ENCODE measurements around the gene CCNF. TPM values are rescaled to one million over a fixed set of nuclear protein-coding genes. Genes with fewer than 3 reads are reported as not detected.
"Not testable (repeated sequence)": the region's sequence is repeated elsewhere in the genome, so short reads cannot be mapped to it uniquely, and the experiment has no call there.

Gene CCNF
- total RNA-seq, 3 donors from 2014 or later = 6.7 to 7.5 (median 7.4) TPM

DNA sequence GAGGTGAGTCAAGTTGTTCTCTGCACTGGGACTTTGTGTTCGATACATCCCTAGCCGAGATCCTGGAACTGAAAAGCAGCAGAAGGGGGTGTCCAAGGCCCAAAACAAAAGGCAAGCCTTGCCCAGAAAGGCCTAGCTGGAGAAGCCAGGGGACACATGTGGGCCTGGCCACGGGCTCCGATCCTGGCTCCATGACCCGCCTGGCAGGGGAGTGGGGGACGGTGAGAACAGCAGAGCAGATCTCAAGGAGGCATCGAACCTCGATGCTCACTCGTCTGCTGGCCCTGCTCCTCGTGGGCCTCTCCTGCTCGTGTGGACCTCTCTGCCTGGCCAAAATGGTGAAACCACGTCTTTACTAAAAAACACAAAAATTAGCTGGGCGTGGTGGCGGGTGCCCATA is 8.9 kb downstream of the CCNF start:
- H3K4me3 Mint-ChIP-seq = no peak overlapping the region
- ATAC-seq (no peak), DNase-seq (no peak)
- H3K36me3 Mint-ChIP-seq (ENCODE audit: insufficient read depth) = peaks cover 9% of the 10 kb centered on the region
- H3K27me3 Mint-ChIP-seq (ENCODE audit: low read depth) = no peaks in the 10 kb centered on the region
- peaks cover 10% of the 10 kb centered on the region for H3K4me1 Mint-ChIP-seq (ENCODE audit: low read depth)
- no peaks in the 10 kb centered on the region for H3K9me3 Mint-ChIP-seq

DNA sequence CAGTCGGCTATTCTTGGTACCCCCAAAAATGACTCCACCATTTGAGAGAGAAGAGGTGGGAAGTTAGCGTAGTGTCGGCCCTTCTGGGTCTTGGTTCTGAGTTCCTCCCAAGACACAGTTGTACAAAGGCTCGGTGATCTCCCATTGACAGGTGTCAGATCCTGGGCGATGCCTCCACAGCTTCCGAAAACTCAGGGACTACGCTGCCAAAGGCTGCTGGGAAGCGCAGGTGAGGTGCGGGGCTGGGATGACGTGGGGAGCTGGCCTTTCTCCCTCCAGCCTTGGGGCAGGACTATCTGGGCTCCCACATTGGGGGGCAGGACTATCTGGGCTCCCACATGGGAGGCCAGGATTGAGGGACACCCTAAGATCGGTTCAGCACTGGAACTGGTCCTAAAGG is 10.4 kb downstream of the CCNF start:
- Mint-ChIP-seq H3K4me1 (ENCODE audit: low read depth) (peaks cover 10% of the 10 kb centered on the region), H3K9me3 (no peaks in the 10 kb centered on the region), H3K4me3 (no peak overlapping the region), H3K36me3 (ENCODE audit: insufficient read depth) (peaks cover 7% of the 10 kb centered on the region), H3K27me3 (ENCODE audit: low read depth) (no peaks in the 10 kb centered on the region)
- no peak for ATAC-seq
- no peak for DNase-seq

DNA sequence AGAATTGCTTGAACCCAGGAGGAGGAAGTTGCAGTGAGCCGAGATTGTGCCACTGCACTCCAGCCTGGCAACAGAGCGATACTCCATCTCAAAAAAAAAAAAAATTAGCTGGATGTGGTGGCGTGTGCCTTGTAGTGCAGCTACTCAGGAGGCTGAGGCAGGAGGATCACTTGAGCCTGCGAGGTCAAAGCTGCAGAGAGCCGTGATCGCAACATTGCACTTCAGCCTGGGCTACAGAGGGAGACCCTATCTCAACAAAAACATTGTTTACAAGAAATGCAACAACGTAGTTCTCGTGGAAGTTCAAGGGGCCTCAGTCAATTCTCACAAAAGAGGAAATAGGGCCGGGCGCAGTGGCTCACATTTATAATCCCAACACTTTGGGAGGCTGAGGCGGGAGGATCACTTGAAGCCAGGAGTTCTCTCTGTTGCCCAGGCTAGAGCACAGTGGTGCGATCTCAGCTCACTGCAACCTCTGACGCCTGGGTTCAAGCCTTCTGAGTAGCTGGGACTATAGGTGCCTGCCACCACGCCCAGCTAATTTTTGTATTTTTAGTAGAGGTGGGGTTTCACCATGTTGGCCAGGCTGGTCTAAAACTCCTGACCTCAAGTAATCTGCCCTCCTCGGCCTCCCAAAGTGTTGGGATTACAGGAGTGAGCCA is 12.0 kb downstream of the CCNF start:
- ATAC-seq; DNase-seq; H3K27me3 Mint-ChIP-seq (ENCODE audit: low read depth); H3K9me3 Mint-ChIP-seq; H3K4me3 Mint-ChIP-seq; H3K36me3 Mint-ChIP-seq (ENCODE audit: insufficient read depth): not testable (repeated sequence)
- peaks cover 10% of the 10 kb centered on the region for H3K4me1 Mint-ChIP-seq (ENCODE audit: low read depth)

DNA sequence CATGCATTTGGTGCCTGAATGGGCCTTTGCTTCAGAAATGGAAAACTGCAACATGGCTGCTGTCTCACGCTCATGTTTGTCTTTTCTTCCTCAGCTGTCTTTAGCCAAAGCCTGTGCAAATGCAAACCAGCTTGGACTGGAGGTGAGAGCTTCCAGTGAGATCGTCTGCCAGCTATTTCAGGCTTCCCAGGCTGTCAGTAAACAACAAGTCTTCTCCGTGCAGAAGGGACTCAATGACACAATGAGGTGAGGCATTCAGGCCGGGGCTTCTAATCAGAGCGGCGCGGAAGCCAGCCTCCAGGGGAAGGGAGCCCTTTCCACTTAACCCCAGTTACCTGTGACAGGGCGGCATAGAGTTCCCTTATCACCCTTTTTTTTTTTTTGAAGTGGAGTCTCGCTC is 14.3 kb downstream of the CCNF start:
- peaks cover 6% of the 10 kb centered on the region for H3K36me3 Mint-ChIP-seq (ENCODE audit: insufficient read depth)
- no peaks in the 10 kb centered on the region for H3K27me3 Mint-ChIP-seq (ENCODE audit: low read depth)
- peaks cover 10% of the 10 kb centered on the region for H3K4me1 Mint-ChIP-seq (ENCODE audit: low read depth)
- H3K4me3 Mint-ChIP-seq = no peak overlapping the region
- ATAC-seq (no peak), DNase-seq (no peak)
- H3K9me3 Mint-ChIP-seq = no peaks in the 10 kb centered on the region

DNA sequence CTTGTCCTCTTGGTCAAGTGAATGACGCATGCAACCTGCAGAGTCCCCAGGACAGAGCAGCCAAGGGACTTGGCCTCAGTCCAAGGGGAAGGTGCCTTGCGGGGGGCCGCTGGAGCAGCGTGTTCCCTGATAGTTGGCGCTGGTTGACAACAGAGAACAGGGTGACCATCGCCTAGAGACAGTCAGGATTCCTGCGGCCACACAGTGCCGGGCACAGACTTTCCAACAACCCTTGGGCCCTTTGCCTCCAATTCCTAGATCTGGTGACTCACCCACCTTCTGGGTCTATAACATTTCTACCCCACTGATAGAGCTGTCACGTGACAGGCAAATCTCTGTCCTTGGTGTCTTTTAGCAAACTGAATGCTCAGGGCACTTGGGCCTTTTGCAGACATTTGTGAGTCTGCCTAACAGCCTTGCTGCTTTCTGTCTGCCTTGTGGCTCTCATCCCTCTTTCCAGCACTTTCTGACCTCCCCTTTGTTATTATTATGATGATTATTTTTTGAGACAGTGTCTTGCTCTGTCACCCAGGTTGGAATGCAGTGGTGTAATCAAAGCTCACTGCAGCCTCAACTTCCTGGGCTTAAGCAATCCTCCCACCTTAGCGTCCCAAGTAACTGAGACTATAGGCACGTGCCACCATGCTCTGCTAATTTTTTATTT is 18.8 kb downstream of the CCNF start:
- H3K4me3 Mint-ChIP-seq = no peak overlapping the region
- DNase-seq (no peak), ATAC-seq (no peak)
- H3K4me1 Mint-ChIP-seq (ENCODE audit: low read depth) = no peaks in the 10 kb centered on the region
- H3K27me3 Mint-ChIP-seq (ENCODE audit: low read depth) = no peaks in the 10 kb centered on the region
- H3K36me3 Mint-ChIP-seq (ENCODE audit: insufficient read depth) = peaks cover 5% of the 10 kb centered on the region
- H3K9me3 Mint-ChIP-seq = no peaks in the 10 kb centered on the region

DNA sequence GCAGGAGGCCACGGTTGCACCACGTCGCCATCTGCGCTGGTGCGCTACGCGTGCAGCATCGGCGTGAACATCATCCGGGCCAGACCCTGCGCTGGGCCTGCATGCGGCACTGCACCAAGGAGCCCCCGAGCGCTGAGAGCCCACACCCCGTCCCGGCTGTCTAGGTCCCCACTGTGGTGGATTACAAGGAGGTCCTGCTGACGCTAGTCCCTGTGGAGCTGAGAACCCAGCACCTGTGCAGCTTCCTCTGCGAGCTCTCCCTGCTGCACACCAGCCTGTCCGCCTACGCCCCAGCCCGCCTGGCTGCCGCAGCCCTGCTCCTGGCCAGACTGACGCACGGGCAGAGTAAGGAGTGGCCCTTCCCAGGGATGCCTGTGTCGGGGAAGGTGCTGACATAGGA is 19.9 kb downstream of the CCNF start:
- DNase-seq (no peak), ATAC-seq (no peak)
- peaks cover 9% of the 10 kb centered on the region for H3K36me3 Mint-ChIP-seq (ENCODE audit: insufficient read depth)
- H3K4me1 Mint-ChIP-seq (ENCODE audit: low read depth) = no peaks in the 10 kb centered on the region
- H3K9me3 Mint-ChIP-seq = no peaks in the 10 kb centered on the region
- no peaks in the 10 kb centered on the region for H3K27me3 Mint-ChIP-seq (ENCODE audit: low read depth)
- no peak overlapping the region for H3K4me3 Mint-ChIP-seq

DNA sequence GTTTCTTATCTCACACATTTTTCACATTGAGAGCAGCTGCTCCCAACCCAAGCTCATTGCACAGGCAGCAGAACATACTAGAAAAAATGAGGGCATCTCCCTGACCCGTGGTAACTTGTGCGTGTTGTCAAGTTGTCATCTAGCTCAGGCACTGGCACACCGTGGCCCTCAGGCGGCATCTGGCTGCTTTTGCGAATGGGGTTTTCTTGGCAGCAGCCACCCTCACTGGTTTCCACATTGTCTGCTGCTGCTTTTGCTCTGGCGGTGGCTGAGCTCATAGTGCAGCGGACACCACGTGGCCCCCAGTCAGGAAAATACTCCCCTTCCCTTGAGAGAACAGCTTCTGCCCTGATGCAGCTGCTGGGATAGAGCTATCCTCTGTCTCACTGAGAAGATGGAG is 21.3 kb downstream of the CCNF start:
- no peak overlapping the region for H3K4me3 Mint-ChIP-seq
- no peaks in the 10 kb centered on the region for H3K27me3 Mint-ChIP-seq (ENCODE audit: low read depth)
- no peaks in the 10 kb centered on the region for H3K4me1 Mint-ChIP-seq (ENCODE audit: low read depth)
- H3K9me3 Mint-ChIP-seq = no peaks in the 10 kb centered on the region
- ATAC-seq (no peak), DNase-seq (no peak)
- H3K36me3 Mint-ChIP-seq (ENCODE audit: insufficient read depth) = peaks cover 9% of the 10 kb centered on the region

DNA sequence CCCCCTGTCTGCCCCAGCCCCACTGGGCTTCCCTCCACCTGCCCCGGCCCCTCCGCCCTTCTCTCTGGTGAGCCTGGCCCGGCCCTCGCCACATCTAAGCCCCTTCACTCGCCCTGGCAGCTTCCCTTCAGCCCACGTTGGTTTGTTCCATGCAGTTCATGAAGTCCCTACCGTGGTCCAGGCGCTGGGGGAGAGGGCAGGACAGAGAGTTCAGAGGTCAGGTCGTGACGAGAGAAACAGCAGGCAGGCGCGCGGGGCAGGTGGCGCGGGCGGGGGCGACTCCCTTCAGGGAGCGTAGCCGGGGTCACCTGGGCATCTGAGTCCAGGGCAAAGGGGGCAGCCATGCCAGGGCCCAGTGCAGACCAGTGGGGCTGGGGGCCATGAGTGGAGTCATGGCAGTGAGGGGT is 21.7 kb downstream of the CCNF start:
- DNase-seq = no peak
- H3K36me3 Mint-ChIP-seq (ENCODE audit: insufficient read depth) = peaks cover 9% of the 10 kb centered on the region
- ATAC-seq = no peak

DNA sequence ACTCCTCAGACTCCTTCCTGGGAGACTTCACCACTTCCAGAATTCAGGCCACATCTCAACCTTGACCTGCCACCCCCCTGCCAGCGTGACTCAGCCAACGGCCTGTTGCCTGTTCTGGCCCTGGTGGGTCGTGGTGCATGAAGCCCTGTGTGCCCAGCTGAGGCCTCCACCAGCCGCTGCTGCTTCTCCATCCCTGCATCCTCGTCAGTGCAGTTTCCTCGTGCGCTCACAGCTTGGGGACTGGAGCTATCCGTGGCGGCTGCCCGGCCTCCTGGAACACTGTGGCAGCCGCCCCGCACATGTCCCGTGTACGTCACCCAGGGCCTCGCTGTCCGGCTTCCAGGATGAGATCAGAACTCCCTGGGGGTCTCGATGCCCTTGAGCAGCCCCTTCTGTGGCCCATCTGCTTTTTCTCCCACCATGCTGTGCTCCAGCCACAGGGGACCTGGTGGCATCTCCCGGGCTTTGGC is 22.6 kb downstream of the CCNF start:
- no peaks in the 10 kb centered on the region for H3K9me3 Mint-ChIP-seq
- H3K4me3 Mint-ChIP-seq = no peak overlapping the region
- peaks cover 7% of the 10 kb centered on the region for H3K36me3 Mint-ChIP-seq (ENCODE audit: insufficient read depth)
- H3K4me1 Mint-ChIP-seq (ENCODE audit: low read depth) = no peaks in the 10 kb centered on the region
- DNase-seq (no peak), ATAC-seq (no peak)
- no peaks in the 10 kb centered on the region for H3K27me3 Mint-ChIP-seq (ENCODE audit: low read depth)

More for the DNA sequence above, 21.7 kb downstream of the CCNF start:
- H3K27me3 Mint-ChIP-seq (ENCODE audit: low read depth) = no peaks in the 10 kb centered on the region
- H3K9me3 Mint-ChIP-seq = no peaks in the 10 kb centered on the region
- H3K4me1 Mint-ChIP-seq (ENCODE audit: low read depth) = no peaks in the 10 kb centered on the region
- no peak overlapping the region for H3K4me3 Mint-ChIP-seq

DNA sequence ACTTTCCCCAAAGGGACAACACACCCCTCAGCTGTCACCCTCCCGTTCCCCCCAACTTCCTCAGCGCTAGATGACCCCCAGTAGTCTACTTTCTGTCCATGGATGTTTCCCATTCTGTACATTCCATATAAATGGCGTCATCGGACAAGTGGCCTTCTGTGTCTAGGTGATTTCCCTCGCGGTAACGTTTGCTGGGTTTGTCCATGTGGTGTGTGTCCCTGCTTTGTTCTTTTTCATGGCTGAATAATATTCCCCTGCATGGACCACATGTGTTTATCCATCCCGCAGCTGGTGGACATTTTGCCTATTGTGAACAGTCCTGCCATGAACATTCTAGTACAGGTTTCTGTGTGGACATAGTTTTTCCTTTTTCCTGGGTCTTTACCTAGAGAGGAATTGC is 23.4 kb downstream of the CCNF start:
- Mint-ChIP-seq H3K9me3 (no peaks in the 10 kb centered on the region), H3K36me3 (ENCODE audit: insufficient read depth) (peaks cover 7% of the 10 kb centered on the region), H3K4me1 (ENCODE audit: low read depth) (no peaks in the 10 kb centered on the region), H3K4me3 (no peak overlapping the region), H3K27me3 (ENCODE audit: low read depth) (no peaks in the 10 kb centered on the region)
- ATAC-seq = no peak
- no peak for DNase-seq

DNA sequence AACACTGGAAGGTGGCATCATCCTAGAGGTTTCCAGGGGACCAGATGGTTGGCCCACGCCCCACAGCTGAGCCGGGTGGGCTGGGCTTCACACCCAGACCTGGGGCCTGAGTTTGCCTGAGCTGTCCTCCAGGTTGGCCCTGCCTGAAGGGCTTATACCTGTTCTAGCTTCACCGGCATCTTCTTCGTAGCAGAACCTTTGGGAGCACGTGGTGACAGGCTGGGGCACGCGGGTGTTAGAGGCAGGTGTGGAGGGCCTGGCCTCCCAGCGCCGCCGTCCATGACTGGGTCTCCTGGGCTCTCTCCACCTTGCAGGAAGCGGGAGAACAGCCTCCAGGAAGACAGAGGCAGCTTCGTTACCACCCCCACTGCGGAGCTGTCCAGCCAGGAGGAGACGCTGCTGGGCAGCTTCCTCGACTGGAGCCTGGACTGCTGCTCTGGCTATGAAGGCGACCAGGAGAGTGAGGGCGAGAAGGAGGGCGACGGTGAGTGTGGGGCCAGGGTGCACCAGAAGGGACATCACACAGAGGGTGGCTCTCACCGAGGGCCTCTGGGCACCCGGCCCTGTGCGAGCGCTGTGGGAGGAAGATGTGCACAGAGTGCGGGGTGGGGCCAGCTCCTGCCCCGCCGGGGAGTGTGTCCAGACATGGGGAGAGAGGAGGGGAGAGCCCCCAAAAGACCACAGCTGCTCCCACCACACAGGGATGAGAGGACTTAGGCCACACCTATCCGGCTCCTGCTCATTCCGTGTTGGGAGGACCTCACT is 26.0 kb downstream of the CCNF start:
- Mint-ChIP-seq H3K4me1 (ENCODE audit: low read depth) (peaks cover 5% of the 10 kb centered on the region), H3K4me3 (no peak overlapping the region), H3K36me3 (ENCODE audit: insufficient read depth) (peaks cover 4% of the 10 kb centered on the region), H3K9me3 (no peaks in the 10 kb centered on the region), H3K27me3 (ENCODE audit: low read depth) (no peaks in the 10 kb centered on the region)
- DNase-seq (no peak), ATAC-seq (no peak)

DNA sequence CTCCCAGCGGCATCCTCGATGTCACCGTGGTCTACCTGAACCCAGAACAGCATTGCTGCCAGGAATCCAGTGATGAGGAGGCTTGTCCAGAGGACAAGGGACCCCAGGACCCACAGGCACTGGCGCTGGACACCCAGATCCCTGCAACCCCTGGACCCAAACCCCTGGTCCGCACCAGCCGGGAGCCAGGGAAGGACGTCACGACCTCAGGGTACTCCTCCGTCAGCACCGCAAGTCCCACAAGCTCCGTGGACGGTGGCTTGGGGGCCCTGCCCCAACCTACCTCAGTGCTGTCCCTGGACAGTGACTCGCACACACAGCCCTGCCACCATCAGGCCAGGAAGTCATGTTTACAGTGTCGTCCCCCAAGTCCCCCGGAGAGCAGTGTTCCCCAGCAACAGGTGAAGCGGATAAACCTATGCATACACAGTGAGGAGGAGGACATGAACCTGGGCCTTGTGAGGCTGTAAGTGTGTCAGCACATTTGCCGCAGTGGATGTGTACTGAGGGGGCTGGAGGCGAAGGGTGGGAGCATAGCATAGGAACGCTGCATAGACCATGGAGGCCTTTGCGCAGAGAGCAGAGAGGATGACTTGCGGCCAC is 27.4 kb downstream of the CCNF start:
- H3K27me3 Mint-ChIP-seq (ENCODE audit: low read depth) = no peaks in the 10 kb centered on the region
- peaks cover 4% of the 10 kb centered on the region for H3K36me3 Mint-ChIP-seq (ENCODE audit: insufficient read depth)
- DNase-seq (no peak), ATAC-seq (no peak)
- no peak overlapping the region for H3K4me3 Mint-ChIP-seq
- no peaks in the 10 kb centered on the region for H3K9me3 Mint-ChIP-seq
- H3K4me1 Mint-ChIP-seq (ENCODE audit: low read depth) = peaks cover 5% of the 10 kb centered on the region

DNA sequence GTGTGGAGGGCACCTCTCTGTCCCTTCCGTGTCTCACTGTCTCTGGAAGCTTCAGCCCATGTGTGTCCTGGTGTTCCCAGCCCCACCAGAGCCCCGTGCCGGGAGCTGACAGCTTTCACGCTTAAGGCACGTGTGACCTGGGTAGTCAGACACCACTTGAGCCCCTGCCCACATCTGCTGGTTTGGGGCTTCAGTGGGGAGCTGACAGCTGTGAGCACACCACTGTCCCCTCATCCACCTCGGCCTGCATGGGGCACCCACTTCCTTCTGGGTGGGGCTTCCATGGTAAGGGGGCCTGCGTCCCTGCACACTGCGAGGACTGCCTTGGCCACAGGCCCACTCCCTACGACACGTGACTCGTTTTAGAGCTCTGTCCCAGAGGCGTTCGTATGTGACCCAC is 28.0 kb downstream of the CCNF start:
- H3K9me3 Mint-ChIP-seq = no peaks in the 10 kb centered on the region
- no peak for DNase-seq

DNA sequence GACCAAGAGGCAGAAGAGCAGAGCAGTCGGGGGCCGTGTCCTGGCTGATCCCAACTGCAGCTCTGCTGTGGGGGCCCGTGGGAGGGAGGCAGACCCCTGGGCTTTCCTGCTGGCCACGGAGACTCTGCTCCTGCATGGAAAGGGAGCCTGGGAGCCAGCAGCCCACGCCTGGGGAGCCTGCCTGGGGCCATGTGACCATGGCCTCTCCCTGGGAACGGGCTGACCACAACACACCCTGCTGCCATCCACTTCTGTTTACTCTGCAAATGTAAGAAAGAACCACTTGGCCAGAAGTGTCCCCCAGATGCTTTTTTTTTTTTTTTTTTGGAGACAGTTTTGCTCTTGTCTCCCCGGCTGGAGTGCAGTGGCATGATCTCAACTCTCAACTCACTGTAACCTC is 28.7 kb downstream of the CCNF start:
- no peak overlapping the region for H3K4me3 Mint-ChIP-seq
- peaks cover 4% of the 10 kb centered on the region for H3K36me3 Mint-ChIP-seq (ENCODE audit: insufficient read depth)
- H3K9me3 Mint-ChIP-seq = no peaks in the 10 kb centered on the region
- ATAC-seq (no peak), DNase-seq (no peak)
- no peaks in the 10 kb centered on the region for H3K27me3 Mint-ChIP-seq (ENCODE audit: low read depth)
- peaks cover 5% of the 10 kb centered on the region for H3K4me1 Mint-ChIP-seq (ENCODE audit: low read depth)

More for the DNA sequence above, 28.0 kb downstream of the CCNF start:
- Mint-ChIP-seq H3K36me3 (ENCODE audit: insufficient read depth) (peaks cover 4% of the 10 kb centered on the region), H3K4me1 (ENCODE audit: low read depth) (peaks cover 5% of the 10 kb centered on the region), H3K4me3 (no peak overlapping the region), H3K27me3 (ENCODE audit: low read depth) (no peaks in the 10 kb centered on the region)
- no peak for ATAC-seq

All from activated T-cell treated with anti-CD3 and anti-CD28 coated beads, Interleukin-2, amount 50 U/mL, for 4 hours (primary cell).